GM12892 (cell line): ENCODE data around the gene RPL32.

Experiments
- DNase-seq: peaks from one replicate; pipeline ENCODE4 v3.0.0; 2011; ENCODE audit not compliant: insufficient read length
- FAIRE-seq: peaks from 2 replicates; lab custom pipeline; 2011; peaks lifted over from hg19 to GRCh38; lab: Jason Lieb, UNC
- POLR2A ChIP-seq: IDR thresholded peaks from 2 replicates; pipeline ENCODE4 v1.6.1; 2011; ENCODE audit warnings: low read depth, low read length, control low read depth
- POLR2AphosphoS5 ChIP-seq: IDR thresholded peaks from 2 replicates; pipeline ENCODE4 v1.6.1; 2011; ENCODE audit warnings: low read depth, low read length, control low read depth
- TAF1 ChIP-seq: IDR thresholded peaks from 2 replicates; pipeline ENCODE4 v1.6.1; 2011; ENCODE audit warnings: low read depth, mild to moderate bottlenecking, control low read depth, low read length, borderline replicate concordance

RPL32 gene

GRCh38 chr3:12878141-12878574 lies 36.8 kb upstream of the RPL32 start:
- DNase-seq (no peak), FAIRE-seq (no peak)
- TF ChIP-seq POLR2AphosphoS5 (no peak), POLR2A (no peak), TAF1 (no peak)

DNA sequence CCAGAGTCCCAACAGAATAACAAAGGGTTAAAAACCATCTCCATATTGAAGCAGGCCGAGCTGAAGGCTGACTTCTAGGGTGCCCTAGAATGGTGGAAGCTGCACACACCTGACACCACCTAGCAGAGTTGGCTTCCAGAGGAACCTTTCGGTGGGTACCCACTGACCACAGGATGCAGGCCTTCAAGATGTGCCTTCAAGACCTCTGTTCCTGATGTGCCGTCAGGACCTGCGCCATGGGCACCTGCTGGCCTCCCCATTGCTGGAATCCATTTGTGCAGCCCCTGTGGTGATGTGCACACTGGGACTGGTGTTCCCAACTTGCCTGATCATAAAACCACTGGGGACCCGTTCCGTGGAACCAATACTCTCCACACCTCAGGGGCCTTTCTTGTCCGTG lies 35.7 kb upstream of the RPL32 start:
- TF ChIP-seq TAF1 (no peak), POLR2AphosphoS5 (no peak), POLR2A (no peak)
- DNase-seq (no peak), FAIRE-seq (no peak)

GRCh38 chr3:12875857-12876836 lies 34.8 kb upstream of the RPL32 start:
- DNase-seq (no peak), FAIRE-seq (no peak)
- TF ChIP-seq POLR2A = no peak

GRCh38 chr3:12871404-12871983 lies 30.1 kb upstream of the RPL32 start:
- no peak for DNase-seq
- FAIRE-seq = no peak
- TF ChIP-seq TAF1 (no peak), POLR2A (no peak), POLR2AphosphoS5 (no peak)

GRCh38 chr3:12870942-12871341 lies 29.6 kb upstream of the RPL32 start:
- no peak for TF ChIP-seq POLR2AphosphoS5
- no peak for TF ChIP-seq POLR2A
- no peak for TF ChIP-seq TAF1
- FAIRE-seq = no peak
- DNase-seq = peak; percentile 54

DNA sequence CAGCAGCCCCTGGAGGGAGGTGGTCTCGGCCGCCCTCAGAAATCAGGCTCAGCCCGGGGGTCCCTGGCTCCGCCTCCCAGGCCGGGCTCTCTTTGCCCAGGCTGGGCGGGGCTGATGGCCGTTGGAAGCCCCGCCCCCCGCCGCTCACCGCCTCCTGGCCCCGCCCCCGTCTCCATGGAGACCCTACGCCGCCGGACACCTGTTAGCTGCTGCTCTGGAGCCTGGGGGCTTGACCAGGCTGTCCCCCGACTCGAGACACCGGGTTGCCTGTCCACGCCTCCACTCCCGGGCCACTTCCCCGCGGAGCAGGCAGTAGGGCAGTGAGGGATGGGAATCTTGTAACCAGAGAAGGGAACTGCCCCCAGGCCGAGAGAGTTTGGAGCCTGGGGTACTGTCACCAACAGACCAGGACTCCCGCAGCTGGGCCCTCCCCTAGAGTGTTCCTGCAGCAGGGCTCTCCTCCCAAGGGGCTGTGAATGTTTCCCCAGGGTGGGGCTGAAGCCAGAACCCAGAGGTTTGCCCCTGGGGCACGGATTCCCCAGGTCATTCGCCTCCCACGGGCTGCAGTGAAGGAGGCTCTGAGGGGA lies 27.8 kb upstream of the RPL32 start:
- FAIRE-seq = peak; percentile 66
- peak; percentile 67 for DNase-seq
- TF ChIP-seq POLR2A (no peak), TAF1 (no peak), POLR2AphosphoS5 (no peak)

- TF ChIP-seq TAF1 (no peak), POLR2A (no peak), POLR2AphosphoS5 (no peak)
- FAIRE-seq (peak; percentile 93), DNase-seq (peak; percentile 54)
Measured at GRCh38 chr3:12868039-12869034, 27.0 kb upstream of the RPL32 start.

DNA sequence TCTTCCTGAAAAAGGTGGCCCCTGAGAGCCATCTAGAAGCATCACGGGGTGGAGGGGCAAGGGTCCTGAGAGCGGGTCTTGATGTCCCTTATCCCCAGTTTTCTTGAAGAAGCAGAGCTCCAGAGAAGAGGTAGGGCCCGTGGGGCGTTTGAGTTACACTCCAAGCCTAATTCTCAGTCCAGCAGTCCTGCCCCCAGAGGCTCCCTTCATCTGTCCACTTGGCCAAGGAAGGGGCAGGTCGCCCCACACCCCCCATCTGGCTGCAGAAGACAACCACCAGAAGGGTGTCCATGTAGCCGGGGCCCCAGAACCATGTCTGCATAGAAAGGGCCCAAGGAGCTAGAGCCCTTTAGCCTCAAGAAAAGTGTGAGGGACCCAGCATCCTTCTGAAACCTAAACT lies 25.5 kb upstream of the RPL32 start:
- no peak for TF ChIP-seq POLR2AphosphoS5
- TF ChIP-seq TAF1 = no peak
- TF ChIP-seq POLR2A = no peak
- FAIRE-seq (no peak), DNase-seq (no peak)

DNA sequence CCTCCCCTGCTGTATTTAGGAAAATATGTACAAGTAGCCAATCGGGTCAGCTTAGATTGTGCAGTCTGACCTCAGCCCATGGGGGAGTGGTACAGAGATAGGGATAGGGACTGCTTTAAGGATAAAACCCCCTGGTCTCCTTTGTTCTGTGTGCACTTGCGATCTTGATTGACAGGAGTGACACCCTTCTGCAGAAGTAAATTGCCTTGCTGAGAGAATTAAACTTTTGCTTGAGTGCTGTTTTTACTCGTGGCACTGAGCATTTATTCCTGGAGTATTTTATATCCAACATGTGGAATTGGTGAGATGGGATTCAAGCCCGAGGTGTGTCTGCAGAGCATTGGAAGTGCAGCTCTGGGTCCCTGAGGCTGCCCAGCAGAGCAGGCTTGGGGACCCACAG lies 23.9 kb upstream of the RPL32 start:
- FAIRE-seq = no peak
- TF ChIP-seq POLR2A = no peak
- TF ChIP-seq TAF1 = no peak
- TF ChIP-seq POLR2AphosphoS5 = no peak
- no peak for DNase-seq

DNA sequence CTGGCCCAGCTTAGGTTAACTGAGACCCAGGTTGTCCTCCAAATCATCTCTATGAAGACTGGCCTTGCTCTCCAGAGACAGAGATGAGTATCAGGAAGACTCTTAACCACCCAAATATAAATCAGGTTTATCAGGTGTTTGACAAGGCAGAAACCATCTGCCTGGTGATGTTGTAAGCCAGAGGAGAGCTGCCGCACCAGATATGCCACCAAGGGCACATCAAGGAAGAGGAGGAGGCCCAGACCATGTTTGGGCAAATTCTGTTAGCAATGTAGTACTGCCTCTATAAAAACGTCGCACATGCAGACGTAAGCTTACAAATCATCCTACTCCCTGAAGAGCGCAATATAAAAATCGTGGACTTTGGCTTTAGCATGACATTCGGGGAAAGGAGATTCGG lies 21.0 kb upstream of the RPL32 start:
- DNase-seq (no peak), FAIRE-seq (no peak)
- no peak for TF ChIP-seq POLR2AphosphoS5
- no peak for TF ChIP-seq TAF1
- TF ChIP-seq POLR2A = no peak
